ENCODE data around the gene GSTM4. TPM values are rescaled to one million over a fixed set of nuclear protein-coding genes. Genes with fewer than 3 reads are reported as not detected.

The GSTM4 gene
- total and polyA plus RNA-seq, 9 of the 15 experiments (the other 6 are each of a cell fraction or from before 2014, with no cell fraction given) = 18.8 to 53.4 (median 38.8) TPM

DNA sequence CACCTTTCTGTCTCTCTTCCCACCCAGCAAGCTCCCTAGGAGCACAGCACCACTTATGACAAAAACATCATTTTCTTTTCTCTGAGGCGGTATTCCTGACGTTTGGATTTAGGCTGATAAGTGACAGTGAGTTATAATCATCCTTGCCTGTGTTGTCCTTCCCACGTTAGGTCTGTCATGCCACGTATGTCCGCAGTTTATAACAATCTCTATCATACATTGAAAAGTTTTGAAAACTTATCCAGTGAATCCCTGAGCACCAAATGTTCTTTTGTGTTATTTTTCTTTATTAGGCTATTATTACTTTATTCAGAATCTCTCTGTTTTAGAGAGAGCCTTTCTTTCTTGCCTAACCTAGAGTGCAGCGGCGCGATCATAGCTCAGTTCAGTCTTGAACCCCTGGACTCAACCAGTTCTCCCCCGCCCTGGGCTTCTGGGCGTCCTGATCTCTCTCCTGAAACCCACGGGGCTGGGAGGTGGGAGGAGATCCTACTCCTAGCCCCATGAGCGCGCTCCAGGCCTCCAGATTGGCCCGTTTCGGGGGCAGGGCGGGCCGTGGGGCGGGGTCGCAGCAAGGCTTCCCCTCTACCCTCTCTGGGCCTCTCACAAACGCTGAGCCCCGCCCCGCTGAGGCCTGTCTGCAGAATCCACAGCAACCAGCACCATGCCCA lies 11.7 kb downstream of the GSTM4 start, which contains the start of gene GSTM2 (continued):
- TF ChIP-seq, protein P1, sequence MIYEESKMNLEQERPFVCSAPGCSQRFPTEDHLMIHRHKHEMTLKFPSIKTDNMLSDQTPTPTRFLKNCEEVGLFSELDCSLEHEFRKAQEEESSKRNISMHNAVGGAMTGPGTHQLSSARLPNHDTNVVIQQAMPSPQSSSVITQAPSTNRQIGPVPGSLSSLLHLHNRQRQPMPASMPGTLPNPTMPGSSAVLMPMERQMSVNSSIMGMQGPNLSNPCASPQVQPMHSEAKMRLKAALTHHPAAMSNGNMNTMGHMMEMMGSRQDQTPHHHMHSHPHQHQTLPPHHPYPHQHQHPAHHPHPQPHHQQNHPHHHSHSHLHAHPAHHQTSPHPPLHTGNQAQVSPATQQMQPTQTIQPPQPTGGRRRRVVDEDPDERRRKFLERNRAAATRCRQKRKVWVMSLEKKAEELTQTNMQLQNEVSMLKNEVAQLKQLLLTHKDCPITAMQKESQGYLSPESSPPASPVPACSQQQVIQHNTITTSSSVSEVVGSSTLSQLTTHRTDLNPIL (CRISPR knock-in tag; IDR thresholded peaks at IDR 0.05) = no peak
- TF ChIP-seq MAZ (CRISPR knock-in tag; conservative IDR thresholded peaks at IDR 0.05 in 1 of 2, IDR thresholded peaks at IDR 0.05 in 1 of 2) = peak; percentile 71 to 79; a peak in 3 of 4 replicates
- no peak for TF ChIP-seq DIDO1 (tag; IDR thresholded peaks at IDR 0.05; ENCODE audit: low read depth)
- TF ChIP-seq POLR3A (IDR thresholded peaks at IDR 0.05; ENCODE audit: borderline replicate concordance, extremely low read depth, insufficient read depth, insufficient read length) = peak; percentile 39
- TF ChIP-seq, protein P2, sequence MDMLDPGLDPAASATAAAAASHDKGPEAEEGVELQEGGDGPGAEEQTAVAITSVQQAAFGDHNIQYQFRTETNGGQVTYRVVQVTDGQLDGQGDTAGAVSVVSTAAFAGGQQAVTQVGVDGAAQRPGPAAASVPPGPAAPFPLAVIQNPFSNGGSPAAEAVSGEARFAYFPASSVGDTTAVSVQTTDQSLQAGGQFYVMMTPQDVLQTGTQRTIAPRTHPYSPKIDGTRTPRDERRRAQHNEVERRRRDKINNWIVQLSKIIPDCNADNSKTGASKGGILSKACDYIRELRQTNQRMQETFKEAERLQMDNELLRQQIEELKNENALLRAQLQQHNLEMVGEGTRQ (CRISPR knock-in tag; IDR thresholded peaks at IDR 0.05) = peak; percentile 14; the same call in 1 of the 2 replicates
- TF ChIP-seq, protein P3, sequence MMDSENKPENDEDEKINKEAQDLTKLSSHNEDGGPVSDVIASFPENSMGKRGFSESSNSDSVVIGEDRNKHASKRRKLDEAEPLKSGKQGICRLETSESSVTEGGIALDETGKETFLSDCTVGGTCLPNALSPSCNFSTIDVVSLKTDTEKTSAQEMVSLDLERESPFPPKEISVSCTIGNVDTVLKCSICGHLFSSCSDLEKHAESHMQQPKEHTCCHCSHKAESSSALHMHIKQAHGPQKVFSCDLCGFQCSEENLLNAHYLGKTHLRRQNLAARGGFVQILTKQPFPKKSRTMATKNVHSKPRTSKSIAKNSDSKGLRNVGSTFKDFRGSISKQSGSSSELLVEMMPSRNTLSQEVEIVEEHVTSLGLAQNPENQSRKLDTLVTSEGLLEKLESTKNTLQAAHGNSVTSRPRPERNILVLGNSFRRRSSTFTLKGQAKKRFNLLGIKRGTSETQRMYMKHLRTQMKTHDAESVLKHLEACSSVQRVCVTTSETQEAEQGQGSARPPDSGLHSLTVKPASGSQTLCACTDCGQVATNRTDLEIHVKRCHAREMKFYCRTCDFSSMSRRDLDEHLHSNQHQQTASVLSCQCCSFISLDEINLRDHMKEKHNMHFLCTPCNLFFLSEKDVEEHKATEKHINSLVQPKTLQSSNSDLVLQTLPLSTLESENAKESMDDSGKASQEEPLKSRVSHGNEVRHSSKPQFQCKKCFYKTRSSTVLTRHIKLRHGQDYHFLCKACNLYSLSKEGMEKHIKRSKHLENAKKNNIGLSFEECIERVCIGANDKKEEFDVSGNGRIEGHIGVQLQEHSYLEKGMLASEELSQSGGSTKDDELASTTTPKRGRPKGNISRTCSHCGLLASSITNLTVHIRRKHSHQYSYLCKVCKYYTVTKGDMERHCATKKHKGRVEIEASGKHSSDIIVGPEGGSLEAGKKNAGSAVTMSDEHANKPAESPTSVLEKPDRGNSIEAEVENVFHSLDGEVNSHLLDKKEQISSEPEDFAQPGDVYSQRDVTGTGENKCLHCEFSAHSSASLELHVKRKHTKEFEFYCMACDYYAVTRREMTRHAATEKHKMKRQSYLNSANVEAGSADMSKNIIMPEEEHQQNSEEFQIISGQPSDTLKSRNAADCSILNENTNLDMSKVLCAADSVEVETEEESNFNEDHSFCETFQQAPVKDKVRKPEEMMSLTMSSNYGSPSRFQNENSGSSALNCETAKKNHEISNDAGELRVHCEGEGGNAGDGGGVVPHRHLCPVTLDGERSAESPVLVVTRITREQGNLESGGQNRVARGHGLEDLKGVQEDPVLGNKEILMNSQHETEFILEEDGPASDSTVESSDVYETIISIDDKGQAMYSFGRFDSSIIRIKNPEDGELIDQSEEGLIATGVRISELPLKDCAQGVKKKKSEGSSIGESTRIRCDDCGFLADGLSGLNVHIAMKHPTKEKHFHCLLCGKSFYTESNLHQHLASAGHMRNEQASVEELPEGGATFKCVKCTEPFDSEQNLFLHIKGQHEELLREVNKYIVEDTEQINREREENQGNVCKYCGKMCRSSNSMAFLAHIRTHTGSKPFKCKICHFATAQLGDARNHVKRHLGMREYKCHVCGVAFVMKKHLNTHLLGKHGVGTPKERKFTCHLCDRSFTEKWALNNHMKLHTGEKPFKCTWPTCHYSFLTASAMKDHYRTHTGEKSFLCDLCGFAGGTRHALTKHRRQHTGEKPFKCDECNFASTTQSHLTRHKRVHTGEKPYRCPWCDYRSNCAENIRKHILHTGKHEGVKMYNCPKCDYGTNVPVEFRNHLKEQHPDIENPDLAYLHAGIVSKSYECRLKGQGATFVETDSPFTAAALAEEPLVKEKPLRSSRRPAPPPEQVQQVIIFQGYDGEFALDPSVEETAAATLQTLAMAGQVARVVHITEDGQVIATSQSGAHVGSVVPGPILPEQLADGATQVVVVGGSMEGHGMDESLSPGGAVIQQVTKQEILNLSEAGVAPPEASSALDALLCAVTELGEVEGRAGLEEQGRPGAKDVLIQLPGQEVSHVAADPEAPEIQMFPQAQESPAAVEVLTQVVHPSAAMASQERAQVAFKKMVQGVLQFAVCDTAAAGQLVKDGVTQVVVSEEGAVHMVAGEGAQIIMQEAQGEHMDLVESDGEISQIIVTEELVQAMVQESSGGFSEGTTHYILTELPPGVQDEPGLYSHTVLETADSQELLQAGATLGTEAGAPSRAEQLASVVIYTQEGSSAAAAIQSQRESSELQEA (IDR thresholded peaks at IDR 0.05; ENCODE audit: low read depth) = no peak
- peak in 1 of 2 experiments; percentile 13; a peak in 1 of 4 replicates for TF ChIP-seq ARNT (IDR thresholded peaks at IDR 0.05)
- TF ChIP-seq, protein P4, sequence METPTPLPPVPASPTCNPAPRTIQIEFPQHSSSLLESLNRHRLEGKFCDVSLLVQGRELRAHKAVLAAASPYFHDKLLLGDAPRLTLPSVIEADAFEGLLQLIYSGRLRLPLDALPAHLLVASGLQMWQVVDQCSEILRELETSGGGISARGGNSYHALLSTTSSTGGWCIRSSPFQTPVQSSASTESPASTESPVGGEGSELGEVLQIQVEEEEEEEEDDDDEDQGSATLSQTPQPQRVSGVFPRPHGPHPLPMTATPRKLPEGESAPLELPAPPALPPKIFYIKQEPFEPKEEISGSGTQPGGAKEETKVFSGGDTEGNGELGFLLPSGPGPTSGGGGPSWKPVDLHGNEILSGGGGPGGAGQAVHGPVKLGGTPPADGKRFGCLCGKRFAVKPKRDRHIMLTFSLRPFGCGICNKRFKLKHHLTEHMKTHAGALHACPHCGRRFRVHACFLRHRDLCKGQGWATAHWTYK (CRISPR knock-in tag; IDR thresholded peaks at IDR 0.05) = no peak
- TF ChIP-seq MAFF (IDR thresholded peaks at IDR 0.05; ENCODE audit: low read length) = no peak
- TF ChIP-seq, protein P5, sequence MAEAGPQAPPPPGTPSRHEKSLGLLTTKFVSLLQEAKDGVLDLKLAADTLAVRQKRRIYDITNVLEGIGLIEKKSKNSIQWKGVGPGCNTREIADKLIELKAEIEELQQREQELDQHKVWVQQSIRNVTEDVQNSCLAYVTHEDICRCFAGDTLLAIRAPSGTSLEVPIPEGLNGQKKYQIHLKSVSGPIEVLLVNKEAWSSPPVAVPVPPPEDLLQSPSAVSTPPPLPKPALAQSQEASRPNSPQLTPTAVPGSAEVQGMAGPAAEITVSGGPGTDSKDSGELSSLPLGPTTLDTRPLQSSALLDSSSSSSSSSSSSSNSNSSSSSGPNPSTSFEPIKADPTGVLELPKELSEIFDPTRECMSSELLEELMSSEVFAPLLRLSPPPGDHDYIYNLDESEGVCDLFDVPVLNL (CRISPR knock-in tag; IDR thresholded peaks at IDR 0.05; ENCODE audit: low read depth) = no peak
- no peak for TF ChIP-seq NCOA6 (IDR thresholded peaks at IDR 0.05)

Measured in K562 (cell line).